NAMALWA (cell line): Measurements from ENCODE around the gene FBN1.
A peak's percentile ranks its signal among the peaks of the same experiment; 100 is the strongest.

Experiments
- DNase-seq: peaks from one replicate; pipeline ENCODE4 v3.0.0-alpha.2; 2015; ENCODE audit warnings: low spot score

The FBN1 gene

GRCh38 chr15:48645558-48646330 lies at the start of gene FBN1:
TSS of gene FBN1 (minus strand) at chr15:48645709. CDS start at chr15:48644769, 940 bp downstream.
- DNase-seq = peak; percentile 73

- no peak for DNase-seq
Observed at GRCh38 chr15:48693484-48693883, 48.0 kb upstream of the FBN1 start.

GRCh38 chr15:48688493-48688892 lies 43.0 kb upstream of the FBN1 start:
- no peak for DNase-seq

GRCh38 chr15:48683991-48684765 lies 38.7 kb upstream of the FBN1 start:
- no peak for DNase-seq

GRCh38 chr15:48682942-48683651 lies 37.6 kb upstream of the FBN1 start:
- DNase-seq = no peak

GRCh38 chr15:48681353-48681752 lies 35.8 kb upstream of the FBN1 start:
- DNase-seq = no peak

- DNase-seq = no peak
Observed at GRCh38 chr15:48680841-48681240, 35.3 kb upstream of the FBN1 start.

- no peak for DNase-seq
Observed at GRCh38 chr15:48679952-48680351, 34.4 kb upstream of the FBN1 start.

GRCh38 chr15:48678851-48679250 lies 33.3 kb upstream of the FBN1 start:
- no peak for DNase-seq

DNA sequence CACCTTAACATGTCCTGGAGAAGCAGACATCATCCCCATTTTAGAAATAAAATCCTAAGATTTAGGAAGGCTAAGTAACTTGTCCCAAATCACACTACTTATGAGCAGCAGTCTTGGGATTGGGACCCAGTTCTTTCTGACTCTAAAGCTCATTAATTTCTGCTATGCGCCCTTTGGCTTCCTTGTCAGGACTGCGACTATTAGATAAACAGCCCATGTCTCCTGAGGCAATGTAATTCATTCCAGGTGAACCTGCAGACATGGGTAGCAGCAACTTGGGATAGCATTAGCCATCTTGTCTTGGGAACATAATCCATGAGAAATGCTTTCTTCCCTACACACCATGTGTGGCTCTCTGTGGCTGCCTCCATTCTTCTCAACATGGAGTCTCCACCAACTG lies 32.3 kb upstream of the FBN1 start:
- no peak for DNase-seq

- DNase-seq = no peak
Observed at GRCh38 chr15:48675436-48675835, 29.9 kb upstream of the FBN1 start.

GRCh38 chr15:48674876-48675275 lies 29.4 kb upstream of the FBN1 start:
- DNase-seq = no peak

DNA sequence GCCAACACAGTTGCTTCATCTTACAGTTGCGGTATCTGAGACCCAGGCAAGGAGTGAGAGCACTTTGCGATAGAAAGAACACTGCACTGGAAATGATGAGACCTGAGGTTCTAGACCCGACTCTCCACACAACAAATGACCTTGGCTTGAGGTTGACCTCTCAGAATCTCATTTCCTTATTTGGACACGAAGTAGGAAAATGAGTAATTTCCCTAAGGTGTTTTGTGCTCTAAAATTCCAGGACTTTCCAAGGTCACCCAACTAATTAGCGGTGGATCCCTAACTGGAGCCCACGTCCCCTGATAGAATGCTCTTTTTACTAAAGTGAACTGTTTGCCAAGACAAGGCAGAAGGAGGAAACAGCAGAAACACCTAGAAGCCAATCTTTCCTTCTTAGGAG lies 26.7 kb upstream of the FBN1 start:
- no peak for DNase-seq

GRCh38 chr15:48671103-48672022 lies 25.9 kb upstream of the FBN1 start:
- no peak for DNase-seq

GRCh38 chr15:48667701-48668100 lies 22.2 kb upstream of the FBN1 start:
- no peak for DNase-seq

- no peak for DNase-seq
Observed at GRCh38 chr15:48664436-48664835, 18.9 kb upstream of the FBN1 start.

- DNase-seq = no peak
Observed at GRCh38 chr15:48657950-48658591, 12.6 kb upstream of the FBN1 start.

GRCh38 chr15:48654801-48655200 lies 9.3 kb upstream of the FBN1 start:
- no peak for DNase-seq

- no peak for DNase-seq
Observed at GRCh38 chr15:48653913-48654670, 8.6 kb upstream of the FBN1 start.

DNA sequence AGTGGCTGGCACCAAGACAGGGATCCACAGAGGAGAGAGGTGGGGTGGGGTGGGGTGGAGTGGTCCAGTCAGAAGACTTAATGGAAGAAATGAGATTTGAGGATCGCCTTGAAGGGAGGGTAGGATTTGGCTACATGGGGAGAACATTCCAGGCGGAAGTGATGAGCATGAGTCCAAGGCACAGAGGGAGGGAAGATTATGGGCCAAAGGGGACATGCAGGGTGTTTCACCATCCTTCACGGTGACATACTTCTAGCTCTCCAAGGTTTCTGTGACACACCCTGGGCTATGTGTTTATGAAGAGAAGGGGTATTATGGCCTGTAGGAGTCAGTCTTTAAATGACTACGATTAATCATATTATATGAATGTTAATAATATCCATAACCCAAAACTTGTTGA lies 7.7 kb upstream of the FBN1 start:
- DNase-seq = no peak
